Transverse colon (tissue), 4 donors: ENCODE results near the gene LYPD6. TPM values are rescaled to one million over a fixed set of nuclear protein-coding genes. Genes with fewer than 3 reads are reported as not detected.

Source experiments
- DNase-seq: peaks from one replicate; pipeline ENCODE4 v3.0.0-alpha.2; 2019
- H3K27ac ChIP-seq, 4 donors: fragments of 200-600 bp; sonication (generic); 2 replicates each; pipeline ENCODE4 v1.5.1; 2016 to 2018; ENCODE audit warnings: inconsistent platforms in 4 of 4
- H3K27me3 ChIP-seq: fragments of 200-600 bp; sonication (generic); 2 replicates; pipeline ENCODE4 v1.5.1; 2017; ENCODE audit warnings: inconsistent platforms
- H3K36me3 ChIP-seq, 4 donors: fragments of 200-600 bp; sonication (generic); 2 replicates each; pipeline ENCODE4 v1.5.1; 2017 to 2019; ENCODE audit warnings: inconsistent platforms in 4 of 4
- H3K4me1 ChIP-seq, 4 donors: fragments of 200-600 bp; sonication (generic); 2 replicates each; pipeline ENCODE4 v1.5.1; 2017 to 2020; ENCODE audit warnings: inconsistent platforms in 4 of 4
- H3K4me3 ChIP-seq, 4 donors: fragments of 200-600 bp; sonication (generic); 1 replicate in 1 of 4; 2 replicates in 3 of 4; pipeline versions ENCODE4 v1.5.1 to v1.6.1; 2017 to 2019; ENCODE audit warnings: inconsistent platforms in 4 of 4
- H3K9me3 ChIP-seq, 2 donors: fragments of 200-600 bp; sonication (generic); 2 replicates each; pipeline ENCODE4 v1.5.1; 2017 to 2019; ENCODE audit warnings: inconsistent platforms in 2 of 2
- CTCF ChIP-seq, 5 experiments: fragments of 200-600 bp in 3 of 5; fragments of 450-650 bp in 2 of 5; sonication (generic) in 3 of 5; IDR thresholded peaks; 1 replicate in 2 of 5; 2 replicates in 3 of 5; pipeline ENCODE4 v1.5.1; 2016 to 2017; ENCODE audit warnings: antibody characterized with exemption in 5 of 5, inconsistent platforms in 3 of 5, mild to moderate bottlenecking in 2 of 5, moderate library complexity in 1 of 5
- EP300 ChIP-seq: sonication (generic); formaldehyde crosslinking; IDR thresholded peaks from one replicate; pipeline ENCODE4 v1.6.1; 2017; ENCODE audit warnings: antibody characterized with exemption, low read depth
- POLR2A ChIP-seq: fragments of 450-650 bp; IDR thresholded peaks from one replicate; pipeline ENCODE4 v1.6.1; 2016; ENCODE audit warnings: antibody characterized with exemption, mild to moderate bottlenecking, moderate library complexity
- POLR2AphosphoS5 ChIP-seq, 3 donors: sonication (generic); formaldehyde crosslinking; IDR thresholded peaks; one replicate each; pipeline ENCODE4 v1.6.1; 2016; ENCODE audit warnings: antibody characterized with exemption in 3 of 3
- WGBS, 2 donors: methylation state at CpG; one replicate each; pipeline ENCODE4 v1.1.5; 2018; ENCODE audit warnings: low coverage in 1 of 2; 5-methylcytosine and 5-hydroxymethylcytosine counted together
- in situ Hi-C, 4 donors: fragments of 200-750 bp; cut with MboI; loops; one replicate each; pipeline versions ENCODE4 v1.15.0 to v1.15.1; 2017; ENCODE audit warnings: low sequenced_read_pairs in 3 of 4, low pct_ligation_motif_present in 1 of 4, low pct_unique_long_range_greater_than_20kb in 1 of 4
- intact Hi-C: fragments of 100-400 bp; cut with DNase I; formaldehyde crosslinking; loops from one replicate; pipeline ENCODE4 v1.15.1; 2023; ENCODE audit warnings: low total_unique reads
- total RNA-seq, 4 donors: library from RNA; depleted of rRNA; stranded (reverse); fragments of >200 nt; gene quantifications; one replicate each; pipeline ENCODE4 v1.1.0, GENCODE V29; 2016

Gene LYPD6
- total RNA-seq, 4 donors from 2014 or later = 1.3 to 12.3 (median 2.6) TPM

- Histone ChIP-seq H3K9me3 (no peaks in the 10 kb centered on the region), H3K4me1 (peaks cover 0 to 15% (median 9%) of the 10 kb centered on the region in 4 donors), H3K27ac (no peak overlapping the region), H3K27me3 (peaks cover 15% of the 10 kb centered on the region), H3K36me3 (no peaks in the 10 kb centered on the region), H3K4me3 (no peak overlapping the region)
- in situ Hi-C loops = no loop called here
- intact Hi-C loops = no loop called here
- no peak for DNase-seq
- TF ChIP-seq CTCF (IDR thresholded peaks at IDR 0.05) (no peak), EP300 (no peak), POLR2A (no peak), POLR2AphosphoS5 (IDR thresholded peaks at IDR 0.05) (no peak)
- WGBS, 2 donors = 73 to 74% methylated on average over 2 of the region's 2 CpGs
Measured at GRCh38 chr2:149332364-149332763, 2.0 kb downstream of the LYPD6 start.

- H3K4me1 ChIP-seq = peaks cover 0 to 15% (median 9%) of the 10 kb centered on the region in 4 donors
- no peak overlapping the region for H3K27ac ChIP-seq
- H3K9me3 ChIP-seq = no peaks in the 10 kb centered on the region
- TF ChIP-seq EP300 = no peak
- TF ChIP-seq POLR2A = no peak
- peaks cover 15% of the 10 kb centered on the region for H3K27me3 ChIP-seq
- no peak for DNase-seq
- no peaks in the 10 kb centered on the region for H3K36me3 ChIP-seq
- intact Hi-C loops (no loop called here), in situ Hi-C loops (no loop called here)
- no peak overlapping the region for H3K4me3 ChIP-seq
- WGBS, 2 donors = 74 to 83% methylated on average over 3 of the region's 3 CpGs
Measured at GRCh38 chr2:149333636-149334035, 3.2 kb downstream of the LYPD6 start.

- Histone ChIP-seq H3K27ac (no peak overlapping the region), H3K27me3 (peaks cover 15% of the 10 kb centered on the region), H3K36me3 (no peaks in the 10 kb centered on the region), H3K9me3 (no peaks in the 10 kb centered on the region), H3K4me3 (no peak overlapping the region), H3K4me1 (peaks cover 0 to 15% (median 9%) of the 10 kb centered on the region in 4 donors)
- in situ Hi-C loops (no loop called here), intact Hi-C loops (no loop called here)
- 78 to 88% methylated on average over 2 of the region's 2 CpGs for WGBS, 2 donors
- DNase-seq = no peak
- TF ChIP-seq EP300 (no peak), POLR2A (no peak), POLR2AphosphoS5 (IDR thresholded peaks at IDR 0.05) (no peak), CTCF (IDR thresholded peaks at IDR 0.05) (no peak)
Measured at GRCh38 chr2:149334156-149334555, 3.8 kb downstream of the LYPD6 start.

GRCh38 chr2:149339324-149339723 lies 8.9 kb downstream of the LYPD6 start:
- H3K4me1 ChIP-seq = no peaks in the 10 kb centered on the region
- WGBS, 2 donors = 67 to 81% methylated on average over 2 of the region's 2 CpGs
- TF ChIP-seq CTCF (IDR thresholded peaks at IDR 0.05) (no peak), EP300 (no peak), POLR2A (no peak), POLR2AphosphoS5 (IDR thresholded peaks at IDR 0.05) (no peak)
- no peaks in the 10 kb centered on the region for H3K9me3 ChIP-seq
- intact Hi-C loops (no loop called here), in situ Hi-C loops (no loop called here)
- no peak overlapping the region for H3K4me3 ChIP-seq
- H3K27ac ChIP-seq = no peak overlapping the region
- DNase-seq = no peak
- H3K36me3 ChIP-seq = no peaks in the 10 kb centered on the region
- no peaks in the 10 kb centered on the region for H3K27me3 ChIP-seq

- intact Hi-C loops (no loop called here), in situ Hi-C loops (no loop called here)
- Histone ChIP-seq H3K27me3 (no peaks in the 10 kb centered on the region), H3K36me3 (no peaks in the 10 kb centered on the region), H3K27ac (no peak overlapping the region), H3K4me1 (no peaks in the 10 kb centered on the region), H3K9me3 (no peaks in the 10 kb centered on the region), H3K4me3 (no peak overlapping the region)
- no peak for DNase-seq
- 29% methylated on average over 1 of the region's 1 CpG; no CpG with 5 or more reads in 1 of the 2 donors for WGBS, 2 donors
- TF ChIP-seq POLR2AphosphoS5 (IDR thresholded peaks at IDR 0.05) = no peak
- no peak for TF ChIP-seq POLR2A
- TF ChIP-seq CTCF (IDR thresholded peaks at IDR 0.05) = no peak
- TF ChIP-seq EP300 = no peak
Measured at GRCh38 chr2:149342509-149342908, 12.1 kb downstream of the LYPD6 start.
